Activated CD8-positive, alpha-beta memory T cell treated with anti-CD3 and anti-CD28 coated beads for 36 hours (primary cell): ENCODE measurements around the gene ACACB. TPM values are rescaled to one million over a fixed set of nuclear protein-coding genes. Genes with fewer than 3 reads are reported as not detected.
"Not testable (repeated sequence)": the region's sequence is repeated elsewhere in the genome, so short reads cannot be mapped to it uniquely, and the experiment has no call there.

ENCODE experiments used
- CTCF ChIA-PET: fragments of 350-600 bp; sonication (Branson Sonifier 250); formaldehyde crosslinking; loops from one replicate; lab custom pipeline; 2021; ENCODE audit warnings: antibody characterized with exemption; lab: Charles Lee
- POLR2A ChIA-PET: fragments of 350-600 bp; sonication (Branson Sonifier 250); formaldehyde crosslinking; loops from one replicate; lab custom pipeline; 2021; ENCODE audit warnings: antibody characterized with exemption; lab: Charles Lee
- total RNA-seq, 2 experiments: library from RNA; stranded (reverse); gene quantifications; one replicate each; pipeline ENCODE4 v1.2.3, GENCODE V29; 2021

ACACB gene
- total RNA-seq, 2 experiments from 2014 or later = 9.5 to 9.6 TPM

DNA sequence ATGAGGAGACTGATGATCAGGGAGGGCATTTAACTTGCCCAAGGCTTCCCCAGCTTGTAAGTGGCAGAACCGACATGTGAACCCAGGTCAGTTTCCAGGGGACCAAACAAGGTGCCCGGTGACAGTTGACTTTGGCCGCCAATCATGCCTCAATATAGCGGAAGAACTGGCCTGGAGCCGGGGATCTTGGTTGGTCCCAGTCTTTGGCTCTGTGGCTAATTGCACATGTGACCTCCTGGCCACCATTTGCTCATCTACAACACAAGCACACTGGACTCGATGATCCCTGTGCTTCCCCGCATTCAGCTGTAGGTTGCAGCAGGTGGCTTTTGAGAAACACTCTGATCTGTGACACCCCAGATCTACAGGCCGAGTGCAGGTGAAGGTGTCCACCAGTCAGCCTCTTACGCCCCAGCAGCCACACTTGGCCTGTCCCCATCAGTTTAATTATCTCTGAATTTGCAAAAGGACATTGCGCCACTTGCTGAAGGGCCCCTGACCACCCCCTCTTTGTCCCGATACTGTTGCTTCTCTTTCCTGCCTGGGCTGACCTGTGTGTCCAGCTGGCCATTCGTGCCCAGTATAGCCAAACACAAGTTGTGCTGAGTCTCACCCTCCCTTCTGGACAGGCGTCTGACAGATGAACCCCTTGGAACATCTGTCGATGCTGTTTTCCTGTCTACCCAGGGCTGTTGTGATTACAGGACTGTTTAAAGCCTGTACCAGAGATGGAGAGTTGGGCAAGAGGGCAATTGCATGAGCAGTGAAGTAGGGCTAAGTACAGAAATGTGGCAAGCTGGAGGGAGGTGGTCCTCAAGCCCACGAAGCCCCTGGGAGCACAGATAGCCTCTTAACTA lies 14.1 kb downstream of the ACACB start:
- POLR2A ChIA-PET = no interaction called here
- CTCF ChIA-PET = no interaction called here

DNA sequence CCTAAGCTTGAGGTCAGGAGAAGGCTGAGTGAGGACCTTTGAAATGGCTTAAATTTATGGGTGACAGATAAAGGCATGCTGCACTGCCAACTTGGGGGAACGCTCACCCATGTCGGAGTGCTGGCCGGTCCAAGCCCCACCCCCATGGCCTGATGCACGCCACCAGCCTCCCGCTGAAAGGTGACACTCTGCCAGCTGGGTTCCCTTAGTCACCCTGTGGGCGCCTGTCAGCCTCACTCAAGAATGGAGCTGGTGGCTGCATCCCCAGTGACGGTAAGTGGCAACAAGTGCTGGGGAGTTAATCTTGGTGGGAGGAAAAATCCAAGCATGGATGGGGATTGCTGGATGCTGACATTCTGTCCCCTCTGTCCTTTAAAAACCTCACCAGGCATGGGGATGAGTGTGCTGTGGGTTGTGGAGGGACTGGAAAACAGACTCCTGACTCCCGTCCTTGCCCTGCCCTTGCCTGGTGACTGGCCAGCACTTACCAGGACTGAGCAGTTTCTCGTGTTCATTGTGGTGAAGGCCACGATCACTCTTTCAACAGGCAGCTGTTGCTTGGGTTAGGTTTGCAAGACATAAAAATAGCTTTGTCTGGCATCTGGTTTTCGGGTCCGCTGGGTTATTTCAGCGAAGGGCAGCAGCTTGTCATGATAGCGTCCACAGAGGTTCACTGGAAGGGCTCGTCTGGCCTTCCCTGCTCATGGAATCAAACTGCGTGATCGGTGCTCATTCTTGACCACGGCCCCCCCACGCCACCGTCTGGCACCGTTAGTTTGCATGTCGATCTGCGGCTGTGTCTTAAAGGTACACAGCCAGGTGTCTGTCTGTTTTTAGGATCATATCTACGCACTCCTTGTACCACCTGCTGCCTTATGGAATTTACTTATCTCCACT lies 15.0 kb downstream of the ACACB start:
- CTCF ChIA-PET = no interaction called here
- POLR2A ChIA-PET = no interaction called here

DNA sequence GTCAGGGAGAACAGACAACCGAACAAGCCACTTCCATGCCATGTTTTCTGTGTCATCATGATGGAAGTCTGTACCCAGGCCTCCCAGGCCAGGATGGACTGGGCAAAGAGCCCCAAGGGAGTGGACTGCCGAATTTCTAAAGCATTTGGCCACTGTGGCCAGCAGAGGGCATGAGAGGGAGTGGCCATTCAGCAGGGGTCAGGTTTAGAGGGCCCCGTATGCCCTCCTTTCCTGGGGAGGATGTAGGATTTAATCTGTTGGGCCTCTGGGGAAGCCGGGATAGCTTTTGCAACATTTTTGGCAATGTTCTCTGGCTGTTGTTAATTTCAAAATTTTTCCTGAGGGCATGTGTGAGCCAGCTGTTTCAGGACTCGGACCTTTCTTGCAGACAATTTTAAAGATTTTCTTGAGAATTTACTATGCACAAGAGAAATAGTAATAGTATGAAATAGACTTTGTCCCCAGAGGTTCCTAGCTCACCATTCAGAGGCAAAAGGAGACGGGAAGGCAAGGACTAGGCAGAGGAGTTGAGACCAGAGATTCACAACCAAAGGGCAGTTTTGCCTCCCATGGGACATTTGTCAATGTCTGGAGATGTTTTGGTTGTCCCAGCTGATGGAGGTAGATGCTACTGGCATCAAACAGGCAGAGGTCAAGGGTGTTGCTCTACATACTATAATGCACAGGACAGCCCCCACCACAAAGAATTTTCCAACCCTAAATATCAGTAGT lies 18.0 kb downstream of the ACACB start:
- ChIA-PET POLR2A (no interaction called here), CTCF (interaction anchor here (0.9 kb wide), 1 partner anchor 263 kb away, joined by 3 read pairs; no protein-coding TSS in a partner anchor)

DNA sequence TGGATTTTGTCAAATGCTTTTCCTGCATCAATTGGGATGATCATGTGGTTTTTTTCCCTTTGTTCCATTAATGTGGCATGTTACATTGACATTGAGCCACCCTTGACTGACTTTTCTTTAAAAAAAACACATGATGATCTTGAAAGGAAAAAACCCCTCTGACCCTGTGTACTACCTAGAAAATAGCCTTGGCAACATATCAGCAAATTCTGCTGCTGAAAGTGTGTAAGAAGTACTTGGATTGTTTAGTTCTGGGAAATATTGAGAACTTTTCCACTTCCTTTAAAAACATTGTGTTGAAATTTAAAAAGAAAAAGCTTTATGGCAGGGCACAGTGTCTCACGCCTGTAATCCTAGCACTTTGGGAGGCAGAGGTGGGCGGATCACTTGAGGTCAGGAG lies 20.7 kb downstream of the ACACB start:
- CTCF ChIA-PET = interaction anchor here (0.8 kb wide), 1 partner anchor 257 kb away, joined by 3 read pairs; no protein-coding TSS in a partner anchor

DNA sequence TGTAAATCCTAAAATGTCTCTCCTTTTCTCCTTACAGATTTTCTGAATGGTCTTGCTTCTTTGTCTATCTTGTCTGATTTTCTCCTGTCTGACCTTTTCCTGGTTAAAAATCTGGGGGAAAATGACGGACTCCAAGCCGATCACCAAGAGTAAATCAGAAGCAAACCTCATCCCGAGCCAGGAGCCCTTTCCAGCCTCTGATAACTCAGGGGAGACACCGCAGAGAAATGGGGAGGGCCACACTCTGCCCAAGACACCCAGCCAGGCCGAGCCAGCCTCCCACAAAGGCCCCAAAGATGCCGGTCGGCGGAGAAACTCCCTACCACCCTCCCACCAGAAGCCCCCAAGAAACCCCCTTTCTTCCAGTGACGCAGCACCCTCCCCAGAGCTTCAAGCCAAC lies 23.0 kb downstream of the ACACB start:
- ChIA-PET CTCF (interaction anchor here (0.8 kb wide), 1 partner anchor 9 kb away, joined by 3 read pairs; no protein-coding TSS in a partner anchor), POLR2A (no interaction called here)

More for the DNA sequence above, 20.7 kb downstream of the ACACB start:
- POLR2A ChIA-PET = no interaction called here

DNA sequence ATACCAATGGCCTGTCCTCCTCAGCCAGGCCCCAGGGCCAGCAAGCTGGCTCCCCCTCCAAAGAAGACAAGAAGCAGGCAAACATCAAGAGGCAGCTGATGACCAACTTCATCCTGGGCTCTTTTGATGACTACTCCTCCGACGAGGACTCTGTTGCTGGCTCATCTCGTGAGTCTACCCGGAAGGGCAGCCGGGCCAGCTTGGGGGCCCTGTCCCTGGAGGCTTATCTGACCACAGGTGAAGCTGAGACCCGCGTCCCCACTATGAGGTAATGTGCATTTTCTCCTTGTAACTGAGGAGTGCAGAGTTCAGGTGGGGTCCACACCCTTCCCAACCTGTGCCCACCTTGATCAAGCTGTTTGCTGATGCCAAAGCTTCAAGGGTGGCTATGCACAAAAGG lies 23.4 kb downstream of the ACACB start:
- POLR2A ChIA-PET = no interaction called here
- CTCF ChIA-PET = no interaction called here

DNA sequence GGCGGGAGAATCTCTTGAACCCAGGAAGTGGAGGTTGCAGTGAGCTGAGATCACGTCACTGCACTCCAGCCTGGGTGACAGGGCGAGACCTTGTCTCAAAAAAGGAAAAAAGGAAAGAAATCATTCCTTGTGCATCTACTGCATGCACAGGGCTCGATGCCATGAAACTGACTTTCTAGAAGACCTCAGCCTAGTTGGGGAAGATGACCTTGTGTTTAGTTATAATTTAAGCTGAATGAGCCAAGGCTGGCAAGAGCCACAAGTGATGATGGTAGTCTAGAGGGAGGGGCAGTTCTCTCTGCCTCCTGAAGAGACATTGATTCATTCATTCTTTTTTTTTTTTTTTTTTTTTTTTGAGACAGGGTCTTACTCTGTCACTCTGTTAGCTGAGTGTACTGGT lies 24.2 kb downstream of the ACACB start:
- ChIA-PET POLR2A (no interaction called here), CTCF (interaction anchor here (0.6 kb wide), 1 partner anchor 122 kb away, joined by 3 read pairs; no protein-coding TSS in a partner anchor)

DNA sequence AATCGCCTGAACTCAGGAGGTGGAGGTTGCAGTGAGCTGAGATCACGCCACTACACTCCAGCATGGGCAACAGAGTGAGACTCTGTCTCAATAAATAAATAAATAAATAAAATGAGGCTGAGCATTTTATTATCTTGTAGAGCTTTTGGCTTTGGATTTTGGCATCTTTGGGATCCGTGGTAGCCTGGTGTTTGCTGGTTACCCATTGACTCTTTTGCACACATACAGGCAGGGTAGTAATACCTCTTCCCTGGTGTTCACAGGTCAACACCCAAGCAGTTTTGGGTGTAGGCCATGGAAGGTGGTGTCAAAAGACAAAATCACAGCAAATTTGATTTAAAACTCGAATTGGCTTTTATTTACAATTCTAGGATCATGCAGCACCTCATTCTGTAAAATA lies 27.8 kb downstream of the ACACB start:
- CTCF ChIA-PET = interaction anchor here (0.6 kb wide), 1 partner anchor 12 kb away, joined by 4 read pairs; no protein-coding TSS in a partner anchor

DNA sequence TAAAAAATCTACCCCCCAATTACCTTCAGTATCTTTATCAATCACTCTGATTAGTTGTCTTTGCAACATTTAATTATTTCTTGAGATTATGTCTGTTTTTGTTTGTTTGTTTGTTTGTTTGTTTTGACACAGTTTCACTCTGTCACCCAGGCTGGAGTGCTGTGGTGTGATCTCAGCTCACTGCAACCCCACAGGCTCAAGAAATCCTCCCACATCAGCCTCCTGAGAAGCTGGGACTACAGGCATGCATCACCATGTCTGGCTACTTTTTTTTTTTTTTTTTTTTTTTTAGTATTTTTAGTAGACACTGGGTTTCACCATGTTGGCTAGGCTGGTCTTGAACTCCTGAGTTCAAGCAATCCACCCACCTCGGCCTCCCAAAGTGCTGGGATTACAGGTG lies 30.7 kb downstream of the ACACB start:
- CTCF ChIA-PET, POLR2A ChIA-PET: not testable (repeated sequence)

More for the DNA sequence above, 27.8 kb downstream of the ACACB start:
- POLR2A ChIA-PET = interaction anchor here (1.3 kb wide), 1 partner anchor 11 kb away, joined by 4 read pairs; no protein-coding TSS in a partner anchor

DNA sequence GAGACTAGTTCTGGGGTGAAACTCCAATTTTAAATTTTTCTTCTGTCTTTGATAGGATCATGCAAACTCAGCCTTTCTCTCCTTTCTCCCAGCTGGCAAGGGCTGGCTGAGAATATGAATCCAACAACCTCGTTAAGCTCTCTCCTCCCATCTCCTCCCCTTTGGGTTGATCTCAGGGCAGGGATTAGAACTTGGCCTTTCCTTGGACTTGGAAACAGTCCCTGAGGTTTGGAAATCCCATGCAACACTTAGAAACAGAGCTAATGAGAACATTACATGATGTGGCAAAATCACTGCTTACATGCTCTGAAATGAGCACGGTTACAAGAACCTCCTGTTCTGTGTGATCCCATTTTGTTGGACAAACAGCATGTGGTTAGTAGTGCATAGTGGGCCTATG lies 31.6 kb downstream of the ACACB start:
- CTCF ChIA-PET = interaction anchor here (1.1 kb wide), 1 partner anchor 9 kb away, joined by 3 read pairs; no protein-coding TSS in a partner anchor
- POLR2A ChIA-PET = no interaction called here

DNA sequence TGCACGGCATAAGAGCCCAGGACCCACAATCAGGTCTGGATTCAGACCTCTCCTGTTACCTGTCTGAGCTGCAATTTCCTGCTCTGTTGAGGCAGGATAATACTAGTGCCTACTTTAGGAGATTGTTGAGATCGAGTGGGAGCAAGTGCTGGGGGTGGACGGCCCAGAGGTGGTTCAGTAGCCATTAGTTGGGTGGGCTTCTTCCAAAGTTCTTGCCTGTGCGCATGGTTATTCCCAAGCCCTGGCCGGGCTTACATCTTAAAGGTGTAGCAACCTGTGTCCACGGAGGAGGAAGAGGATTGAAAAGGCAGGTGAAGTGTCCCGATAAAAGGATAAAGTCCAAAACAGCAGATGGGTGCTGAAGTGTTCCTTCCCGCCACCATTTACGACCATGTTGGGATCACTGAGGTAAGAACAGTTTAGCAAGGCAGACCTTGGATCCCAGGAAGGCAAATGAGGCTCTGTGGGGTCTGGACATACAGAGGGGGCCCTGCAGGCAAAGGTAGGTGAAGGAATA lies 33.8 kb downstream of the ACACB start:
- ChIA-PET POLR2A (no interaction called here), CTCF (no interaction called here)

DNA sequence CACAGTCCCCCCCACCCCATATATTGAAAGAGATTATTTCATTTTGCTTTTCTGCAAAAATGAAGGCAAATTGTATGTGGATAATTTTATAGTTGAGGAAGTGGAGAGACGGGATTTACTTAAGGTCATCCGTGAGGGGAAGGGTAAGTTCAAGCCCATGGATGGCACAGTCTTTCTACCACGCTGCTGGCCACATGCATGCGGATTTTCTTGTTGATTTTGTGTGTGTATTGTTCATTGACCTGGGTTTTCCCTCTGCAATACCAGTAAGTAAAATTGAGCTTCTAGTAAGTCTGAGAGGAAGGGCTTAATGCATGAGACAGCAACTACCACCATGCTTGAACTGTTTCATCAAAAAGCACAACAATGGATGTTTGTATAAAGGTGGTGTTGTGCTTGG lies 35.1 kb downstream of the ACACB start:
- CTCF ChIA-PET = no interaction called here
- POLR2A ChIA-PET = no interaction called here

DNA sequence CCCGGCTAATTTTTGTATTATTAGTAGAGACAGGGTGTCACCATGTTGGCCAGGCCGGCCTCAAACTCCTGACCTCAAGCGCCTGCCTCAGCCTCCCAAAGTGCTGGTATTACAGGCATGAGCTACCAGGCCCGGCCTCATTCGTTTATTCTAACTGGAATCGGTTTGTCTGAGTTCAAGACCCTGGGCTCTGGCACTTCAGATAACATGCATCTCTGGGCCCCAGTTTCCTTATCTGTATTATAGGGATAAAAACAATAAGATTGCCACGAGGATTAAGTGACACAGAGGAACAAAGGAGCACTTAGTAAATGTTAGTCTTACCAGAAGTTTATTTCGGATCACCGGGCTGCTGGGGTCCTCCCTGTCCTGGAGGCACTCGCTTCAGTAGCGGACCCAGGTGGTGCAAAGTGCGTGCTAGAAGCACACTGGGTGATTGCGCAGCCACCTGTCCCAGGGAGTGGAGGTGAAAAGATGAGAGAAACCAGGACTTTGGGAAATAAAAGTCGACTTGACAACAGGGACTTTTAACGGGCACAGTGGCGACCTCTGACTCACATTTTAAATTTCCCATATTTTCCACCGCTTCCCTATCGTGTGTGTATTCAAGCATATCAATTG lies 37.5 kb downstream of the ACACB start:
- ChIA-PET CTCF (interaction anchor here (0.8 kb wide), 1 partner anchor 233 kb away, joined by 3 read pairs; no protein-coding TSS in a partner anchor), POLR2A (interaction anchor here (1.4 kb wide), 1 partner anchor 10 kb away, joined by 4 read pairs; no protein-coding TSS in a partner anchor)

DNA sequence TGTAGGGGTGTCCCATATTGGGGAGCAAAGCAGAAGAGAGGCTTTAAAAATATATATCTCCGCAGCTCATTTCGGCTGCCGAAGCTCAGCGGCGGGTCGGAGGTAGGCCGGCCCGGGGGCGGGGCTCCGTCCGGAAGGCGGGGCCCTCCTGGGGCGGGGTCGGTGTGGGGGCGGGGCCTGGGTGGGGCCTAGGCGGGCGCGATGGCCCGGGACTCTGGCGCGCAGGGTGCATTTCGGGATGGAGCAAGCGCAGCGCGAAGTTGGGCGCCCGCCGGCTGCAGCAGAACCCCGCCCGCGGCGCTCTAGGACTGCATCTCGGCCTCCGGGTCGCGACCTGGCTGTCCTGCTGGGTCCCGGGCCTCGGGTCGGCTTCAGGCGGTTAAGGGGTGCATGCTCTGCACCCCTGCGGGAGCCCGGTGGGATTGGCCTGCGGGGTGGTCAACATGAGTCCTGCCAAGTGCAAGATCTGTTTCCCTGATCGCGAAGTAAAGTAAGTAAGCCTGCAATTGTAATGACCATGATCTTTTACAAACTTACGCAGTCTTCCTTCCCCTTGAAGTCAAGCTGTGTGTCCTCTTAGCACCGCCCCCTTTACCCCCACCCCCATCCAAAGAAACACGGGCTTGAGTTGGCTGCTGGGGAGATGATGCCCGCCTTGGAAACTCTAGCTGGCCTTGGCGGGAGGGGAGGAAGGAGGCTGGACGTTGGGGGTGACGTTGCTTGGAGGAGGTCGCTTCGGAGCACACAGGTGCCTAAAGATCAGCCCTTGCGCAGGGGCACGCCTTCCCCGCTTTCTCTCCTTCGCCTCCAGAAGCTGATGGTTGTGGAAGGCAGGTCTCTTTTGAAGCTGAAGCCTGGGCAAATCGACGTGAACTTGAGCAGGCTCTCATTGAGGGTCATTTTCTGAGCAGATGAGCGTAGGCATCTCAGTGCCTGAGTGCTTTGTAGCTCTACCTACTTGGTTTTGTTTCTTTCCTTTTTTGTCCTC lies 38.4 kb downstream of the ACACB start:
- ChIA-PET CTCF (interaction anchor here (0.7 kb wide), 1 partner anchor 19 kb away, joined by 3 read pairs; no protein-coding TSS in a partner anchor), POLR2A (interaction anchor here (0.5 to 1.4 kb wide), 5 partner anchors 11 to 1479 kb away, joined by 3 to 5 read pairs (median 4); no protein-coding TSS in a partner anchor)

DNA sequence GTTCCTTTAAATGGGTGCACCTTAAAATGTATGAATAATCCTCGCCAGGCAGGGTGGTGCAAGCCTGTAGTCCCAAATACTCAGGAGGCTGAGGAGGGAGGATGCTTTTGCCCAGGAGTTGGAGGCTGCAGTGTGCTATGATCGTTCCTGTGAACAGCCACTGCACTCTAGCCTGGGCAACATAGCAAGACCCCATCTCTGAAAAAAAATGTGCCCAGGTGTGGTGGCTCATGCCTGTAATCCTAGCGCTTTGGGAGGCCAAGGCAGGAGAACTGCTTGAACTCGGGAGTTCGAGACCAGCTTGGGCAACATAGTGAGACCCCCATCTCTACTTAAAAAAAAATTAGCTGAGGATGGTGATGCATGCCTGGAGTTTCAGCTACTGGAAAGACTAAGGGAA lies 39.6 kb downstream of the ACACB start:
- POLR2A ChIA-PET = no interaction called here
- CTCF ChIA-PET = no interaction called here

DNA sequence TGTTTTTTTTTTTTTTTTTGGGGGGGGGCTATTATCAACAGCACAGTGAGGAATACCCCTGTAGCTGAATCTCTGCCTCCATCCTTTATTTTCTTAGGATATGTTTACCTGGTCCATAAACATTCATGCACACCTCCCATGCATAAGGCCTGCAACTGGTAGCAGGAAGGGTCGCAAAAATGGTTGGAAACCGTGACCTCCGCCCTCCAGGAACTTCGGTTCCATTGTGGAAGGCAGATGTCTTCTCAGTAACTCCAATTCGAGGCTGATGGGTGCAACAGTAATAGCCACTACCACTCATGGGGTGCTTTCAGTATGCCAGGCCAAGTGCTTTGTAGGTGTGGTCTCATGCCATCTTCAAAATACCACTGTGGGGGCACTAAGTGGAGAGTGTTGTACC lies 40.2 kb downstream of the ACACB start:
- ChIA-PET CTCF (interaction anchor here (0.7 kb wide), 1 partner anchor 13 kb away, joined by 4 read pairs; no protein-coding TSS in a partner anchor), POLR2A (no interaction called here)

DNA sequence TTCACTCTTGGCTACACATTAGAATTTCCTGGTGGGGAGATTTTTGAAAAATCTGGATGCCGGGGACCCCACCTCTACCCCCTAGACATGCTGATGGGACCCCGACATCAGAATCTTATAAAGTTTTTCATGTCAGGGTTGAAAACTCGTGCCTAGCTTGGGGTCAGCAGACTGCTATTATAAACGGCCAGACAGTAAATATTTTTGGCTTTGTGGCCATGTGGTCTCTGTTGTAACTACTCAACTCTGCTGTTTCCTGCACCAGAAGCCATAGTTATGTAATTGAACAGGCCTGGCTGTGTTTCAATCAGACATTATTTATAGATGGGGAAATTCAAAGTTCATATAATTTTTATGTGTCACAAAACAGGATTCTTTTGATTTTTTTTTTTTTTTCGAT lies 41.6 kb downstream of the ACACB start:
- CTCF ChIA-PET = no interaction called here
- POLR2A ChIA-PET = no interaction called here
